Hindlimb muscle (tissue), 1 donor: ENCODE data around the gene IFI27. TPM values are rescaled to one million over a fixed set of nuclear protein-coding genes. Genes with fewer than 3 reads are reported as not detected.

Experiments used
- DNase-seq: peaks from one replicate; pipeline ENCODE4 v3.0.0-alpha.2; 2013
- polyA plus RNA-seq: library from polyadenylated mRNA; unstranded; fragments of 120-200 nt; gene quantifications from one replicate; pipeline ENCODE4 v1.2.1, GENCODE V29; 2013; ENCODE audit not compliant: insufficient read length

Gene IFI27
- polyA plus RNA-seq, 1 donor: 2.6 TPM

DNA sequence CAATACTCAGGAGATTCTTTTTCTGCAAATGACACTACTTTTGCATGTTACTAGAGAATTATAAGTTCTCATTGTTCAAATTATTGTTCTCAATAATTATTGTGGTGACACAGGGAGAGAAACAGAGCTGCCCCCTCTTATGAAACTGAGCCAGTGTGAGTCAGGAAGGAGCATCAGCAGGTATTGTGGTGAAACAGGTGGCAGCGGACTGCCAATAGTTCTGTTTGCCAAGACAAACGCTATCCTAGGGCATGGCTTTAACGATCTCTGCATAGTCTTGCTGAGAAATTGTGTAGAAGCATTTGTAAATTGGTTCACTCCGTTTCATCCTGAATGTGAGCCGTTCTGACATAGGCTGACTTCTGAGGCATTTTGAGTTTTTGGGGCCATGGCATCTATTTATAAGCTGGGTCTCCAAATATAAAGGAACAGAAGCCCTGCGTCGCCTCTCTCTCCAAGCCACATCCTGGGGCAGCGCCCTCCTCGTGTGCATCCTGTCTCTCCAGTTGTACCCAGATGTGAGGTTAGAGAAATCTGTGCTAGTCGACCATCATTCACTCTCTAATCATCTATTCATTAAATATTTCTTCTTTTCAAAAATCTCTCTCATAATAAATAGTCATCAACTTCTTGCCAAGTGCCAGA lies 47.8 kb downstream of the IFI27 start:
- no peak for DNase-seq

DNA sequence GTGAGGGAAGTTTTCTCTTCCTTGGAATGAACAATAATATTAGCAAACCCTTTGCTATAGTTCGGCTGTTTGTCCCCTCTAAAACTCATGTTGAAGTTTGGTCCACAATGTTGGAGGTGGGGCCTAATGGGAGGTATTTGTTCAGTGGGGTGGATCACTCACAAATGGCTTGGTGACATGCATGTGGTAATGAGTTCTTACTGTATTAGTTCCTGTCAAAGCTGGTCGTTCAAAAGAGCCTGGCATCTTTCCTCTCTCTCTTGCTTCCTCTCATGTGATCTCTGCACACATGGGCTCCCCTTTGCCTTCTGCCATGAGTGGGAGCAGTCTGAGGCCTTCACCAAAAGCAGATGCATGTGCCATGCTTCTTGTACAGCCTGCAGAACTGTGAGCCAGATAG lies 50.5 kb downstream of the IFI27 start:
- DNase-seq: no peak

DNA sequence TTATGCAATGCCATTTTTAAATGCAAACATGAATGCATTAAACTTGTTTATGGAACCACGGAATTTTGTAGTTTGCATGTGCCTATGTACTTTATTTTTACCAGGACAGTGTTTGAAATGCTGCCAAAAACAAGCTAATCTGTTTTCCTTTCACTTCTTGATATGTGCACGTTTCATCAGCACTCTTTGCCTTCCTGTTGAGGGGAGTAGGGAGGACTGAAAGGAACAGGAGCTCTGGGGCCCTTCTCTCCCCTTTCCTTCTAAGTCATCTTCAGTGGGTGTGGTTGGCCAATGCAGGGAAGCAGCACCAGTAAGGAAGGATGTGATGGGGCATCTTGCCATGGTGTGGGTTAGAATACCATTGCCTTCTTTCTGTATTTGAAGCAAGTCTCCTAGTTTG lies 51.4 kb downstream of the IFI27 start:
- DNase-seq: no peak

DNA sequence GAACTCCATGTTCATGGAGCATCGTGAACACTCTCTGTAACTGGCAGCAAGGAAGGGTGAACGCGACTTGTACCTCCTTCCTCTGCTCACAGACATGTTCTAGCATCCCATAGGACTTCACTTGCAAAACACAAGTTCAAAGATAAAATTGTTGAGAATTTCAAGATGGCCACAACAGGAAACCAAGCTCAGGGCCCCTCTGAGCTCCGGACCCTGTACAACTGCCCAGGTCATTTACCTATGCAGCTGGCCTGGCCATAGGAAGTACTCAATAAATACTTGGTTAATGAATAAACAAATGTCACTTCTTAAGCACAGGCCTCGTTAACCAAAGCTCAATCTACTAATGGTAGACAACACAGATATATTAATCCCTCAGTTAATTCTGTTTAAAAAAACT lies 51.9 kb downstream of the IFI27 start:
- DNase-seq: no peak

DNA sequence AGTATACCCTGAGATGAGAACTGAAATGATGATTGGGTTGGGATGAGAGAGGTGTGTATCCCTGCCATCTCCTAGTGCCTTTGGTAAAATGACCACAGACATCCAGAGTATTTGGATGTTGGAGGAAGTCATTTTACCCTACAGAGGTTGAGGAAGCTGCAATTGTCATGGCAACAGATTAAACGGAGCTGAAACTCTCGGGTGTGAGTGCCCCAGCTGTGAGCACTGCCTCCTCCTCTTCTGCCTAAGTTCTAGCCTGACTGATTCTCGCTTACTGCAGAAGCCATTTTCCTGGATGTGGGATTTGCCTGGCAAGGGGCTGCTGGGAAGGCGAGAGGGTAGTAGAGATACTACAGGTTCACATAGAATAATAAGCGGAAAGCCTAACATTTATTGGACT lies 53.3 kb downstream of the IFI27 start:
- DNase-seq: no peak

DNA sequence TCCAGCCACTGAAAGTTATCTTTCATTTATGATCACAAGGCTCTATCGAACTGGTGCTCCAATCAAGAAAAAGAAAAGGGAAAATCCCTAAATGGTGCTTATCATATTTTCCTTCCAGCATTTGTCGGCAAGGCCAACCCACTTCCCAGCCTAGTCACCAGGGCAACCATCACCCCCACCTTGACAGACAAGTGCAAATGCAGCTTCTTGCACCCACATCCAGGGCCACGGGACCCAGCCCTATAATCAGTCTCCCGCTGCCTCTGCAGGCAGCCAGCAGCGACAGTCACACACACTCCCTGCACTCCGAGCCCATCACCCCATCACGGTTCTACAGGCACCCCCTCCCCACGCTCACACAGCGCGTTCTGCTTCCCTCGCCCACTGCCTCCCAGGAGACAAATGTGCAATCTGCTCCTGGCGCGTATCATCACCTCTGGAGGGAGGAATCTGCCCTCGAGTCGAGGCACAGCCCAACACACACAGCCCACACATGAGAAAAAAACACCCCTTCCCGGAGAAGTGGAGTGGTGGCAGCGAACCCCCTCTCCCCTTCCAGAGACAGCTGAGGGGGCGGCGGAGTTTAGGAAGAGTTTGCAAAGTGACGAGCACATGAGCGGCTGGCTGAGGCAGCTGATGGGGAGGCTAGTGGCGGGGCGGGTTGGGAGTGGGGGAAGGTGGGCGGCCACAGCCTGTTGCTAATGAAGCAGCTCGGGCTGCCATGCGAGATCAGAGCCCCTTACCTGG lies 54.3 kb downstream of the IFI27 start:
- DNase-seq: no peak

DNA sequence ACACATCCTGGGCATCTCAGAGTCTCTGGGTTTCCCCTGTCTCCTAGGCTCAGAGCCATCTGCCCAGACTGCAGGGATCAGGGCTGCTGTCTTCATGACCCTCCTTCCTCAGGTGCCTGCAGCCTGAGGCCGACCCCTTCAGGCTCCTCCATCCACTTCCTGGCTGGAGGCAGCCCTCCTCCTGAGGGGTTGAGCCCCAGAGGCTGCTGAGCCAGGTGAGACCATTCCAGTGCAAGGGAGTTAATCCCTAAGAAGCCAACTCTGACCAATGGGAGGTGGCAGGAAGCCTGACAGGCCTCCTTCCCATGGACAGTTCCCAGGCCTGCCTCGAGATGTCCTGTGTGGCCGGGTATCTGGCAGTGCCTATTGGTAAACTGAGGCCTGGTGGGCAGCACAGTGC lies 55.2 kb downstream of the IFI27 start:
- no peak for DNase-seq

Other genes starting within 250 kb of the IFI27 start
- not detected for gene FAM181A, start 183.4 kb upstream of the IFI27 start, polyA plus RNA-seq
- 31.7 TPM for gene ASB2, start 134.2 kb upstream of the IFI27 start, polyA plus RNA-seq
- 0.32 TPM for gene CCDC197, start 113.4 kb upstream of the IFI27 start, polyA plus RNA-seq
- 0.67 TPM for gene OTUB2, start 84.4 kb upstream of the IFI27 start, polyA plus RNA-seq
- 84.8 TPM for gene DDX24, start 29.5 kb upstream of the IFI27 start, polyA plus RNA-seq
- gene IFI27L1, start 29.4 kb upstream of the IFI27 start, polyA plus RNA-seq: 11.6 TPM
- 12.7 TPM for gene IFI27L2, start 18.9 kb downstream of the IFI27 start, polyA plus RNA-seq
- gene PPP4R4, start 63.6 kb downstream of the IFI27 start, polyA plus RNA-seq: 0.22 TPM
- gene SERPINA10, start 182.5 kb downstream of the IFI27 start, polyA plus RNA-seq: not detected
- not detected for gene SERPINA6, start 212.6 kb downstream of the IFI27 start, polyA plus RNA-seq